SKM-1 treated with dmso at 0.1 percent for 144 hours (cell line): ENCODE data around the gene AMELX.
A peak's percentile ranks its signal among the peaks of the same experiment; 100 is the strongest.

Experiments used
- DNase-seq: peaks from one replicate; lab custom pipeline; 2025; ENCODE audit not compliant: unreplicated experiment; lab: John Stamatoyannopoulos, UW

The AMELX gene

DNA sequence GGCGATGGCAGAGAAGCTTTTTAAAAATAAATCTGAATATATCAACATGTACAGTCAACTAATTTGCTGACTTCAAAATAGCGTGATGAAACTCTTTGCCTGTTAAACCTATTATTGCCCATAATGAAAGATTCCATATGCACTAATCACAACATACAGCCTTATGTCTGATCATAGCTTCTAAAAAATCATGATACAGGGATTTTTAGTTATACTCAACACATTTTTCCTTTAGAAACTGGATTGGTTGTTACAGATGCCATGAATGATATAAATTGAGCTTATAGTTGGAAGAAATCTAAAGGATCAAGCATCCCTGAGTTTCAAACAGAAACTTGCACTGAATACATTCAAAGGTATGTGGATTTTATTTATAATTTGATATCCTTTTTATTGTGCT is at the start of gene AMELX:
AMELX (plus strand) TSS at position 301 of the 400 bp plus-strand sequence. CDS start 1,376 bp downstream, outside the sequence.
- DNase-seq, result no peak

DNA sequence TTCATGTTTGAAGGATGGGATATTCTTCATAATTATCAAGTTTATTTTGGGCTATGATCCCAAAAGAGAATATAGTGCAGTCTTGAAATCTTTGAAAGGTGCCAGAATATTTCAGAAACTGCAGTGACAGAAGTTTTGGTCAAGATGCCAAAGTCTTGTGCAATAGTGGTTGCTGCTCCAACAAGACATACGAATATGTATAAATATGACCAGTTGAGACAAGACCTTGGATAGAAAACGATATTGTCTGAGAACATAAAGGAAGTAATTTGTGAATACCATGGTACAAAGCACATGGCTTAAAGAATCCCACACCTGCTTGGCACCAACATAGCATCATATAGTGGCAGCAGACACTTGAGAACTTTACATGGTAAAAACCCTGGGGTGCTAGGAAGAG is 48.6 kb upstream of the AMELX start:
- no peak for DNase-seq

DNA sequence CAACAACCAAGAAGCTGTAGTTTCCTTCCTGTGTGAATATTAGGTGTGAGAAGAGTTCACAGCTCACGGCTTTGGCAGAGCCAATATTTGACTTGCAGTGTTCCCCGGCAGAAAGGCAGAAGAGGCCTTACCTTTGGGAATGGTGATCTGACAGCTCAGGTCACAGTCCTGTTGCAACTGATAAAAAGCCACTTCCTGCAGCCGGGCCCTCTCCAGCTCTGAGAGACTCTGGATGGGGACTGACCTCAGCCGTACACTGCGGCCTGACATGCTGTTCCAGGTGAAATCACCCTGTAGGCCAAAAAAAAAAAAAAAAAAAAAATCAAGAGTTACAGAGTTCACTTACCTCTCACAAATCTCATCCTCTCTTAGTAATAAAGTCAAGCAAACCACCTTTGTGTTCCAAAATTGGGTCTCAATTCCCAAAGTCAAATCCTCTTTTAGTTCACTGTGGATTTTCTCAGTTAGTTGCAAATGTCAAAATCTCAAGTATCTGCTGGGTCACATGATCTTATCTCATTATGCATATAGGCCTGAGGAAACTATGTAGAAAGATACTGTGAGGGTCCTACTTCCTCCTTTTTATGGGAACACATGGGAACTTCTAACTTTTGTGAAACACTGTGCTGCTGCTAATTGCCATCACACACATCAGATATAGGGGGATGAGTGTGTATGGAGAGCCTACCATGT is 38.6 kb upstream of the AMELX start:
- DNase-seq, result no peak

DNA sequence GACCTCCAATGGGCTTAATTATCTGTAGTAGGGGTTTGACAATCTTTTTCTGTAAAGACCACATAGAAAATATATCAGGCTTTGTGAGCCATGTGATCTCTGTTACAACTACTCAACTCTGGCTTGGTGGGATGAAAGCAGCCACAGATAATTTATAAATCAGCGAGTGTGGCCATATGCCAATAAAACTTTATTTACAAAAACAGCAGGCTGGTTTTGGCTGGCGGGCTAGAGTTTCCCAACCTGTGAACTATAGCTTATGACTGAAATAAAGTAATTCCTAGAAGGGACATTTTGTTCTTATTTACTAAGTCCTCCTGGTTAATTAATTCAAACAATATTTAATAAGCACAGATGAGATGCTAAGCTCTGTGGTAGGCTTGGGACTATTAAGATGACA is 35.9 kb upstream of the AMELX start:
- no peak for DNase-seq

DNA sequence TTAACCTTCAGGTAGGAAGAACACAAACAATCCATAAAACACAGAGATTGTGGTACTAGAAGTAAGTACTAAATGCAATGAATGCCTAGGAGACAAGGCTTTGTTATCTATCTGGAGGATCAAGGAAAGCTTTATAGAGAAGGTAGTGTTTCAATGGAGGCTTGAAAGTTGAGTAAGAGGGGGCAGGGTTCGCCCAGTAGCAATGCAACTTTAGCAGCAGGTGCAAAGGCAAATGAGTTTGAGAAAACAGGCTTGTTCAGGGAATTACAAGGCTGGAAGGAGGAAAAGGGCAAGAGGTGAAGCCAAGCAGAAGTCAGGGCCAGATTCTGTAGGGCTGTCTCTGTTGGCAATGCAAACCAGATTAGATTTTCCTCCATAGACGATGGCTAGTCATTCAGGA is 35.5 kb upstream of the AMELX start:
- DNase-seq, result no peak

DNA sequence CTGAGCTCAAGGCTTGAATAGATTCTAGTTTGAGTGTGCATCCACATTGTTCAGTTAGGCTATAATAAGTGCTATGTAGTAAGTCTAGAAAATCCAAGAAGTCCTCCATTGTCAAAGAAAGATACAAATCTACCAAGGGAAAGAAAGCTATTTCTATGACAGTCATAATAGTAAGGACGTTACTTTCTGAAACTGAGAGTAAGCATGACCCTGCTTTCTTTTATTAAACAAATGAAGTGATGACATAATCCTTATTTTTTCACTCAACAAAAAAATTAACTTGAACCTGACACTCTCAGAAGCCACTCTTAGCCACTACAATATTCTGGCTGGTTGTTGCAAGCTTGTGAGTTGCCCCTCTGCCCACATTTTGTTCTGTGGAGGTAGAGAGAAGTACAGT is 33.8 kb upstream of the AMELX start:
- no peak for DNase-seq

DNA sequence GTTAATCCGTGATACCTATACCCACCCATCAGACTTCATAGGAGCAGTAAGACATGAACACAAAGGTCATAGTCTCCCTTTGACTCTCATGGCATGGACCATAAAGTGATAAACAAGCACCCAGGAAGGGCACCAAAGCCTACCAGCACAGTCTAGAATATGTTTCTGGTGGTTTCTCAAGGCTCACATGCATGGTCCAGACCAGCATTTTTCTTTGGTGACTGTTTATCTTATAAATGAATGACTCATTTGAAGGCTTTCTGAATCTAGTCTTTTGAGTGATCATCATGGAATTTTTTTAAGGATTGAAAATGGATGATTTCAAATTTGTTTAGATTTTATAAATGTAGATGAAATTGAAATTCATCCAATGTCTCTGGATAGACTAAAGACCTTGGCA is 32.0 kb upstream of the AMELX start:
- no peak for DNase-seq

DNA sequence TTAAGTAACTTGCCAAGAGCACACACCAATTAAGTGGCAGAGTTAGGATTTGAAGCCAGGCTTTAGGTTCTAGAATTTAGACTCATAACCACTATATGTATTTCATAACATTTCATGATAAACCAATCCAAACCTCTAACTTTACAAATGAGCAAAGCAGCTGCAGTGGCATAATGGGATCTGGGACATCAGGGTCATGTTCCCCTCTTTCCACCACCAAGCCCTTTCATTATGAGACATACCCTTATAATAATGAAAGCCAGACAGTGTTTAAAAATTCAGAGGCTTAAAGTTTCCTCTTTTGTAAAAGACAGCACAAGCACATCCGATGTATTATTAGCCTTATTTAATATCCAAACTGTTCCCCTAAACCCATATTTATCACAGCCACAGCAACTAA is 28.3 kb upstream of the AMELX start:
- DNase-seq, result no peak

DNA sequence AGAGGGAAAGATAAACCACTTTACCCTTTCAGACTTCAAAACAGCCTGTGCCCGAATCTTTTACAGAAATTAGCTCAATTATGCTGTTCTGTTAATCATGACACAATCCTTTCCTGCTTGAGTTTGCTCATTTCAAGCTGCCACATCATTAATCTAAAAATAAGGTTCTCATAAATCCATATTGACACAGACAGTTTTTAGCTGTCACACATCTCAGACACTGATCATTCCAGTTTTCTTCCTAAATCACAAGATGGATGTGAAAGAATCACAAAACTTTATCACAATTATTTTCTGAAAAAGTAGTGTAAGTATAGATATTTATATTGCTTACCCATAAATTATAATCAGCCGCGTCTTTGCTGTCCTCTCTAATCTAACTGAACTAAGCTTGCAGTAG is 27.9 kb upstream of the AMELX start:
- DNase-seq, result no peak

DNA sequence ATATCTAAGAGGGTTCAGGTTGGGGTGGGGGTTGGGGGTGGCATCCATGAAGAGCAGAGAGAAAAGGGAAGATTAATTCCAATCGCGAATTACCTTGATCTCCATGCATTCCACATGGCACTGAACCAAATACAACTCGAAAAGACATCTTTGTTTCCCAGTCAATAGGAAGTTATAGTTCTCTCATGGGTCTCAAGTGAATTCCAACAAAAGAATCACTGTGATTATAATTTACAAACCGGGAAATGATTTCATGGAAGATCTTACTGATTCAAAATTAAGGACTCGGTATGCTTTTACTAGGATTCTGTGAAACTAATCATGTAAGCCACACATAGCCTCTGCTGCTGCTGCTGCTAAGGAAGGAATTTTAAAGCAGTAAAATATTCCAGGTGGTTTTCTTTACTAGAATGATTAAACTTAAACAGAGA is 26.6 kb upstream of the AMELX start:
- DNase-seq, result no peak

DNA sequence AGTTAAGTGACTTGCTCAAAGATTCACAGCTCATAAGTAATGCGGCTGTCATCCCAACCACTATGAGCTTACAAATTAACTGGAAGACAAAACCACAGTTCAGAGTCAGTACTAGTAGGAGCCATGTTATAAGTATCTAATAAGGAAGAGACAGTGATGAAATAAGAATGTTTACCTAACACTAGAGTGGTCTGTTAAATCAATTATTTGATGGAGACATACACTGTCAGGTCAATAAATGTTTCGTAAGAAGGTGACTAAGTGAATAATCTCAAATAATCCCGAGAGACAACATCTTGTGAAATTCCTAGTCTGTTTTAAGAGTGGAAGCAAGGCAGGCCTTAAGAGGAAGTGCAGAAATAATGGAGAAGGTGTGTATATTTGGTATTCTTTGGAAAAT is 25.8 kb upstream of the AMELX start:
- DNase-seq, result peak; percentile 2

DNA sequence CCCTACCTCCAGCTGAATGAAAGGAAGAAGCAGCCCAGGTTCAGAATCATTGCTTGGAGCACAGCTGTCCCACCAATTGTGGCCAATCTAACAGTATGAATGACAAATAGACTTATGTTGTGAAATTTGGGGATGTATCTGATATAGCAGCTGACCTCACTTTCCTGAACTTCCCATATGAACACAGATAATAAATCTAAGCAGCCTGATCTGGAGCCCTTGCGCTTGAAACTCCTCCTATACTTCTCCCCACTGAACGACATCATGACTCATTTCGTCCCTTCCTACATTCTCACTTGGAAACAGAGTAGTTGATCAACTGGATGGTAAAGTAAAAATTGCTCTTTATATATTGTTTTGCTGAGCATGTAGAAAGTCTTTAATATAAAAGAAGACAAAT is 24.2 kb upstream of the AMELX start:
- DNase-seq, result no peak

DNA sequence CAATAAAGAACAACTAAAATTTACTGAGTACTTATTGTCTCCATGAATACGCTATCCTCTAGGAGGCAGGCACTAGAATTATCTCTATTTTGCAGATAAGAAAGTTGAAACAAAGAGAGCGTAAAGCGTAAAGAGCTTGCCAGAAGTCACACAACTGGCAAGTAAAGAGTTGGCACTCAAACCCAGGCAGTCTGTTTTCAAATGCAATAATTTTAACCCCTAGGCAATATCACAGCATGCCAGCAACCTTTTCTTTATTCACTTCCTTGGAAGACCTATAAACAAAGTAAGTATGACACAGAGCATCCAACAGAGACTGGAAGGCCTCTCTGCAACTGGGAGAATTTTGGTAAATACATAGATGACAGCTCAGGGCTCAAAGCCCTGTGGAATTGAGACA is 23.2 kb upstream of the AMELX start:
- no peak for DNase-seq

DNA sequence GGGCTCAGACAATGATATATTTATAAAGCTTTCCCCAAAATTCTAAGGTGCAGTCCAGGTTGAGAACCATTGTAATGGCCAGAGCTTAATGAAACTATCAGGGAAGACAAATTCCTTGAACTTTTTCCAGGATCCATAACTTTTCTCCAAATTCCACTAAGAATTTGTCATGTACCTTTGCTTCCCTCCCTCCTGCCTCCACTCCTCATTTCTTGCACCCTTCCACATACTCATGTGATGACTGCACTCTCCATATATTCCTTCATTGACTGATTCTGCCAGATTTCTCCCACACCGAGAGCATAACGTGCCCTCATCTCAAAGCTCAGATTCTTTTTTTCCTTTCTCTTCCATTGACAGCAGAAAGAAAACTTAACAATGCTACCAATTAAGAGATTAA is 20.9 kb upstream of the AMELX start:
- DNase-seq, result no peak

DNA sequence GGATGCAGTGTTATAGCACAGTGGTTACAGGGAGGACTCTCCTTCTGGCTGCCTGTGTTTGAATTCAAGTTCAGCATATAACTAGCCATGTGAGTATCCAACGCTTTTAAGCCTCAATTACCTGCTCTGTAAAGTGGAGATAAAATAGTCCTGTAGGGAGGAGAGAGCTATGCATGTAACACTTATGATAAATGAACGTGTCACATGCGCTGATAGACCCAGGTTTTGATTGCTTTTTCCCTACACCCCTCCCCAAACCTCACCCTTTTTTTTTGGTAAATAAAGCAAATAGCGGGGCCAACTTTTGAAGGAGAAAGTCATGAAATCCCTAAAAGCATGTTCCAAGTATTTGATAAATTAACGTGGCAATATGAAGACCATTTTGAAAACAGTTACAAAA is 20.4 kb upstream of the AMELX start:
- no peak for DNase-seq

DNA sequence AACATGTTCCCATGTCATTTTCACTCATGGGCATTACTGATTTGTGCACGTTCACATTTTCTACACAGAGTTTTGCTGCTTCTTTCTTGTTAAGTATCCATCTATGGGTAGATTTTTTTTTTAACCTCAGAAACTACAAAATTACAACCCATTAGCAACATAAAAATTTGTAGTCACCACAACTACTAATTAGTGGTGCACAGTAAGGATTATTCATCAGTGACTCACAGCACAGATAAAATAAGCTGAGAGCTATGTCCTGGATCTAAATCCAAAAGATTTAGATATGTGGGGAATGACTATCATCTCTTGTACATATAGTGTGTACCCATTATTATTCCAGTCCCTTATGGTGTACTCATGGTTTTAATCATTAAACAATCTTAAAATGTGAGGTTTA is 19.7 kb upstream of the AMELX start:
- no peak for DNase-seq

DNA sequence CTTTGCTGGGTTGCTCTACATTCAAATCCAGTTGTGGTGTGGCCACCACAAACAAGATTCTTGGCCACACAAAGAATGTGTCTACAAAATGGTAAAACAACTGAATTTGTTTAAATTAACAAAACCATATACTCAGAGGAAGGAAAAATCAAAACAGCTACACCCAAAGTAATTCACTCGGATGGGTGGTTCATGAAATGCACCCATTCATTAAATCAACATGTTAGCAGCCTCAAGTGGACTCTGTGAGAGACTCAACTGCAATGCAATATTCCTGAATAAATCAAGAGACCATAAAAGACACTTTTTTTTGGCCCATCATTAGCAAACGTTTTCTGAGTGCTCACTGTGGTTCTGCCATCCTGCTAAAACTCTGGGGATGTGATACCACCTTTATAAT is 11.2 kb upstream of the AMELX start:
- no peak for DNase-seq

DNA sequence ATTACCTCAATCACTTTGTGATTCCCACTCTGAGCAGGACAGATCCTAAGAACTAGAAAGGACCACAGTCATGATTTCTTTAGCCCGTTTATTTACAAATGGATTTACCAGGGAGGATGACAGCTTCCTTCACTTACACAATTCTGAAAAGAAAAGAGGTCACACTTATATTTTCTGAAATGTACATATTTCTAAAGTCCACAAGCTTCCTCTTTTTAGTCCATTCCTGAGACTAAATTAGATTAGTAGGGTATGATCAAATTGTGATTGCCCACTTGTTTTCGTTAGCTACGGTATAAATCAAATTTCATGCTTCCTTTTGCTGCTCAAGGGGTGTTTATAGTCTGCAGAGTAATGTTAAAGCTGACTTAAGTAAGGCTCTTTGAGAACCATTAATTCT is 7.6 kb upstream of the AMELX start:
- DNase-seq, result no peak

DNA sequence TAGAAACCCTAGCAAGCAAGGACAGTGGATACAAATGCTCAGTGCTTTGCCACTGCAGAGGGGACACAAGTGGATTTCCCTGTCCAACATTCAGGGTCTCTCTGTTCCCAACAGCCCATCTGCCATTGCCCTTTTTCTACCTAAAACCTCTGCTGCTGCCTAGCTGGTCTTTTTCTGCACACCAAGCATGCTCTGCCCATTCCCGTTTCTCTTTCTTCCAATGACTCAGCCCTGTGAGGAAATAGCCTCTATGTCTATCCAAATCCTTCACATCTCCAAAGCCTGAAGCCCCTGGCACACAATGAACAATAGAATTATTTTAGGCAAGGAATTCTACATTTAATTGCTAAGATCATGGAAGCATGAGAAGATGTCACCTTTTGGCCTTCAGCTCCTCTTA is 5.7 kb upstream of the AMELX start:
- no peak for DNase-seq

DNA sequence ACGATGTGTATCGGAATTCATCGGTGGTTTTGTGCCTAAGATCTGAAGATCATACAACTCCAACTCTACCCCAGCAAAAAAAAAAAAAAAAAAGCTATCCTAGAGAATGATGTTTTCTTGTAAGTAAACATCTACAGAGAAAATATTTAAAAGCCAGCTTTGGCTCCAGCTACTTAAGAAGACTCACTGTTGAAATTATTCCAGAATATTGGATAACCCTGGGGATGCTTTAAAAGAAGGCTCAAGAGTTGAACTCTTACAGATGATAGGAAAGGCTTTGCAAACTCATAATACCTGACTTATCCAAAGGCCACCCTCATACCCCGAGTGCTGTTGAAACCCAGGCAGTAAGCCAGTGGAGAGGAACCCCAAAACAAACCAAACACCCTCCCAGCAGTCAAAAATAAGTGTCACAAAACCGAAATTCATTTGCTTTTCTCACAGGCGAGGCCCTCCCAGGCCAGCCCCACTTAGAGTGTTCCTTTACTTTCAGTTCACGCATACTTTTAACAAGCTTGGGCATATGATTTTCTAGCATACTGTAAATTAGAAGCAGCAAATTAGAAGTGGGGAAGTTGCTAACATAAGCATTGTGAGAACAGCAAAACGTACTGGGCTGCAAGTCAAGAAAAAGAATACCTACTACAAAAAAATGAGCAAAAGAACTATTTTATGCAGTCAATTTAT is 2.7 kb upstream of the AMELX start:
- no peak for DNase-seq

DNA sequence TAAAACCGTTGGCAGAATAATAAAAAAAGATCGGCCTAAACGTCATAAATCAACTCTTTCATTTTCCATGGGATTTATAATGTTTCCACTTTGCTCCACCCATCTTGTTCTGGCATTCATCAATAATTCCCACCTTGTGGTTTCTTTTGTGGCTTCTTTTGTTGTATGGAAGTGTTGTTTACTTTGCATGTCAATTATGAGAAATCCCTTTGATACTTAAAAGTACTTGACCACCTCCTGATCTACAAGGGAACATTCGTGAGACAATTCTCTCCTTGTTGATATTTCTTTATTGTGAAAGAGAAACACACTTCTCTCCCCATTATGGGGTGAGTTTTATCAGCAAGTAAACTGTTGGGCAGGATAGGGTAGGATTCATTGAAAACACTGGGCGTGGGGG is 2.8 kb downstream of the AMELX start:
- DNase-seq, result no peak

DNA sequence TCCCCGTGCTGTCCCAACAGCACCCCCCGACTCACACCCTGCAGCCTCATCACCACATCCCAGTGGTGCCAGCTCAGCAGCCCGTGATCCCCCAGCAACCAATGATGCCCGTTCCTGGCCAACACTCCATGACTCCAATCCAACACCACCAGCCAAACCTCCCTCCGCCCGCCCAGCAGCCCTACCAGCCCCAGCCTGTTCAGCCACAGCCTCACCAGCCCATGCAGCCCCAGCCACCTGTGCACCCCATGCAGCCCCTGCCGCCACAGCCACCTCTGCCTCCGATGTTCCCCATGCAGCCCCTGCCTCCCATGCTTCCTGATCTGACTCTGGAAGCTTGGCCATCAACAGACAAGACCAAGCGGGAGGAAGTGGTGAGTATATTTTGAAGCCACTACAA is 5.4 kb downstream of the AMELX start:
- DNase-seq, result no peak

DNA sequence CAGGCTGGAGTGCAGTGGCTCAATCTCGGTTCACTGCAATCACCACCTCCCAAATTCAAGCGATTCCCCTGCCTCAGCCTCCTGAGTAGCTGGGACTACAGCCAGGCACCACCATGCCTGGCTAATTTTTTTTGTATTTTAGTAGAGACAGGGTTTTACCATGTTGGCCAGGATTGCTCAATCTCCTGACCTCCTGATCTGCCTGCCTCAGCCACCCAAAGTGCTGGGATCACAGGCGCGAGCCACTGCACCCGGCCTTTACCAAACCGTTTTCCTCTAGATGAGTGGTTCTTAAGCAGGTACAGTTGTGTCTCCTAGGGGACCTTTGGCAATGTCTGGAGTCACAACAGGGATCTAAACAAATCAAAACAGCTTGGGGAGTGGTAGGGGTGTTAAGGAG is 11.6 kb downstream of the AMELX start:
- DNase-seq, result no peak
